ENCODE results near the gene C16orf74. TPM values are rescaled to one million over a fixed set of nuclear protein-coding genes. Genes with fewer than 3 reads are reported as not detected.
A peak's percentile ranks its signal among the peaks of the same experiment; 100 is the strongest.

The C16orf74 gene
- total and polyA plus RNA-seq, 2 of the 13 experiments (the other 11 are each of a cell fraction or from before 2014, with no cell fraction given) = 0.13 to 0.29 TPM

GRCh38 chr16:85718153-85718477 lies 32.8 kb downstream of the C16orf74 start (continued):
- 0 out of 2 replicates have a peak, but pooled peaks have one; percentile 5 for TF ChIP-seq ZBTB14 (CRISPR knock-in tag; IDR thresholded peaks at IDR 0.05)

DNA sequence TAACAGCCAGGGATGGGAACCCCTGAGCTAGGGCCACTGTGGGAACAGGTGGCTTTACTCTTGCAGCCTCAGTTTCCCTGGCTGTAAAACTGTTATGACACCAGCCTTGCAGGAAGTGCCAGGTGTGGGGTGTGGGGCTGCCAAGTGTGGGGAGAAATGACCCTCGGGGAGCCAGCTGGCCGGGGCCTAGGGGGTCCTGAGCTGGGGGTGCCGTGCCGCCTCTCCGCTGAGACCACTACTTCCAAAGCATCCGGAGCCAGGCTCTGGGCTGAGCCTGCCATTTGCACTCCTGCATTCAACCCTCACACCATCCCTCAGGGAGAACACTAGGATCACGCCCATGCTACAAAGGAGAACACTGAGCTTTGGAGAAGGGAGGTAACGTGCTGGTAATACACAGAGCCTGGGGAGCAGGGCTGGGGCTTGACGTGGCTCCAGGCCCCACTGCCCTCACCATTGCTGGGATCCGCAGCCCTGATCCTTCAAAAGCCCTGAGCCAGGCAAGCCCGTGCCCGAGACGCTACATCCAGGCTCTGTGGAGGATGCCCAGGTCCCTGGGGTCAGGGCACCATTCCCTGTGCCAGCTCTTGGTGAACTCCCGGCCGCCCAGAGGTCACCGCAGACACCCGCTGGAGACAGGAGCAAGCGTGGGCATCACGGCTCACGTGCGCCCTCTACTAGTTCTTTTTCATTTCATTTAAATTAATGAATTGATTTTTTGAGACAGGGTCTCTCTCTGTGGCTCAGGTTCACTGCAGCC lies 33.3 kb downstream of the C16orf74 start:
- H4K20me1 ChIP-seq (ENCODE audit: insufficient read depth, low read length) = peaks cover 3% of the 10 kb centered on the region; the same call in 1 of the 2 replicates
- 16% methylated on average over 16 of the region's 21 CpGs for WGBS (ENCODE audit: low lambda C conversion rate)
- no peak overlapping the region for H2AFZ ChIP-seq (ENCODE audit: low read length)
- intact Hi-C loops (cut with micrococcal nuclease; ENCODE audit: unreplicated experiment) (loop anchor here (1.0 to 10.0 kb wide), 2 partner anchors 42 to 323 kb away; no protein-coding TSS in a partner anchor), in situ Hi-C loops (cut with HindIII; ENCODE audit: extremely low pct_ligation_motif_present, low pct_unique_long_range_greater_than_20kb) (loop anchor here (5.0 kb wide), 1 partner anchor 60 kb away; no protein-coding TSS in a partner anchor)
- peaks cover 7 to 36% of the 10 kb centered on the region in 2 experiments; a peak in 4 of 5 replicates for H3K27me3 ChIP-seq (ENCODE audit: control insufficient read depth in 1 of 2, insufficient read depth in 2 of 2, low read length in 2 of 2)
- H3K27ac ChIP-seq (ENCODE audit: extremely low read length, insufficient read depth, low read length) = no peak overlapping the region
- BruUV-seq (replicated peaks) = no TSS peak
- H3K79me2 ChIP-seq (ENCODE audit: insufficient read depth, low read length) = no peaks in the 10 kb centered on the region
- 0 out of 2 replicates have a peak, but pooled peaks cover 5% of the 10 kb centered on the region for H3K4me1 ChIP-seq (ENCODE audit: insufficient read depth, low read length)
- no peak overlapping the region for H3K9ac ChIP-seq (ENCODE audit: insufficient read depth, low read depth, low read length)
- no peak overlapping the region for H3K4me3 ChIP-seq (replicated peaks in 1 of 3; ENCODE audit: insufficient read depth in 1 of 3, low read depth in 2 of 3, low read length in 3 of 3)
- H3K36me3 ChIP-seq (replicated peaks in 1 of 2; ENCODE audit: control insufficient read depth in 1 of 2, insufficient read depth in 2 of 2, low read length in 2 of 2) = no peaks in the 10 kb centered on the region
- peak; percentile 60 for DNase-seq (ENCODE audit: low spot score)
- ChIA-PET CTCF (ENCODE audit: low intra/inter-chr PET ratio, low total read pairs) (interaction anchor here (0.7 to 2.9 kb wide), 7 partner anchors 42 to 370 kb away, joined by 3 to 18 read pairs (median 5); no protein-coding TSS in a partner anchor), POLR2A (no interaction called here)
- peak; percentile 72 for ATAC-seq
- FAIRE-seq = peak; percentile 43
- H3K4me2 ChIP-seq (ENCODE audit: low read depth, low read length) = no peak overlapping the region
- H3K9me3 ChIP-seq (ENCODE audit: low read length) = no peaks in the 10 kb centered on the region
- TF ChIP-seq, protein P1, sequence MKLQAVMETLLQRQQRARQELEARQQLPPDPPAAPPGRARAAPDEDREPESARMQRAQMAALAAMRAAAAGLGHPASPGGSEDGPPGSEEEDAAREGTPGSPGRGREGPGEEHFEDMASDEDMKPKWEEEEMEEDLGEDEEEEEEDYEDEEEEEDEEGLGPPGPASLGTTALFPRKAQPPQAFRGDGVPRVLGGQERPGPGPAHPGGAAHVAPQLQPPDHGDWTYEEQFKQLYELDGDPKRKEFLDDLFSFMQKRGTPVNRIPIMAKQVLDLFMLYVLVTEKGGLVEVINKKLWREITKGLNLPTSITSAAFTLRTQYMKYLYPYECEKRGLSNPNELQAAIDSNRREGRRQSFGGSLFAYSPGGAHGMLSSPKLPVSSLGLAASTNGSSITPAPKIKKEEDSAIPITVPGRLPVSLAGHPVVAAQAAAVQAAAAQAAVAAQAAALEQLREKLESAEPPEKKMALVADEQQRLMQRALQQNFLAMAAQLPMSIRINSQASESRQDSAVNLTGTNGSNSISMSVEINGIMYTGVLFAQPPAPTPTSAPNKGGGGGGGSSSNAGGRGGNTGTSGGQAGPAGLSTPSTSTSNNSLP (IDR thresholded peaks at IDR 0.05; ENCODE audit: low read depth, low read length) = peak; percentile 80
- TF ChIP-seq MED13 (CRISPR knock-in tag; IDR thresholded peaks at IDR 0.05) (no peak), HIC2 (CRISPR knock-in tag; IDR thresholded peaks at IDR 0.05; ENCODE audit: low read depth) (peak; percentile 80), STAG1 (CRISPR knock-in tag; IDR thresholded peaks at IDR 0.05) (peak; percentile 92), CTCF (CRISPR knock-in tag; IDR thresholded peaks at IDR 0.05) (peak; percentile 87), MIXL1 (CRISPR knock-in tag; IDR thresholded peaks at IDR 0.05) (peak; percentile 72; the same call in 1 of the 2 replicates)
- TF ChIP-seq, protein P2, sequence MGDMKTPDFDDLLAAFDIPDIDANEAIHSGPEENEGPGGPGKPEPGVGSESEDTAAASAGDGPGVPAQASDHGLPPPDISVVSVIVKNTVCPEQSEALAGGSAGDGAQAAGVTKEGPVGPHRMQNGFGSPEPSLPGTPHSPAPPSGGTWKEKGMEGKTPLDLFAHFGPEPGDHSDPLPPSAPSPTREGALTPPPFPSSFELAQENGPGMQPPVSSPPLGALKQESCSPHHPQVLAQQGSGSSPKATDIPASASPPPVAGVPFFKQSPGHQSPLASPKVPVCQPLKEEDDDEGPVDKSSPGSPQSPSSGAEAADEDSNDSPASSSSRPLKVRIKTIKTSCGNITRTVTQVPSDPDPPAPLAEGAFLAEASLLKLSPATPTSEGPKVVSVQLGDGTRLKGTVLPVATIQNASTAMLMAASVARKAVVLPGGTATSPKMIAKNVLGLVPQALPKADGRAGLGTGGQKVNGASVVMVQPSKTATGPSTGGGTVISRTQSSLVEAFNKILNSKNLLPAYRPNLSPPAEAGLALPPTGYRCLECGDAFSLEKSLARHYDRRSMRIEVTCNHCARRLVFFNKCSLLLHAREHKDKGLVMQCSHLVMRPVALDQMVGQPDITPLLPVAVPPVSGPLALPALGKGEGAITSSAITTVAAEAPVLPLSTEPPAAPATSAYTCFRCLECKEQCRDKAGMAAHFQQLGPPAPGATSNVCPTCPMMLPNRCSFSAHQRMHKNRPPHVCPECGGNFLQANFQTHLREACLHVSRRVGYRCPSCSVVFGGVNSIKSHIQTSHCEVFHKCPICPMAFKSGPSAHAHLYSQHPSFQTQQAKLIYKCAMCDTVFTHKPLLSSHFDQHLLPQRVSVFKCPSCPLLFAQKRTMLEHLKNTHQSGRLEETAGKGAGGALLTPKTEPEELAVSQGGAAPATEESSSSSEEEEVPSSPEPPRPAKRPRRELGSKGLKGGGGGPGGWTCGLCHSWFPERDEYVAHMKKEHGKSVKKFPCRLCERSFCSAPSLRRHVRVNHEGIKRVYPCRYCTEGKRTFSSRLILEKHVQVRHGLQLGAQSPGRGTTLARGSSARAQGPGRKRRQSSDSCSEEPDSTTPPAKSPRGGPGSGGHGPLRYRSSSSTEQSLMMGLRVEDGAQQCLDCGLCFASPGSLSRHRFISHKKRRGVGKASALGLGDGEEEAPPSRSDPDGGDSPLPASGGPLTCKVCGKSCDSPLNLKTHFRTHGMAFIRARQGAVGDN (CRISPR knock-in tag; IDR thresholded peaks at IDR 0.05) = peak; percentile 26
- TF ChIP-seq, protein P3, sequence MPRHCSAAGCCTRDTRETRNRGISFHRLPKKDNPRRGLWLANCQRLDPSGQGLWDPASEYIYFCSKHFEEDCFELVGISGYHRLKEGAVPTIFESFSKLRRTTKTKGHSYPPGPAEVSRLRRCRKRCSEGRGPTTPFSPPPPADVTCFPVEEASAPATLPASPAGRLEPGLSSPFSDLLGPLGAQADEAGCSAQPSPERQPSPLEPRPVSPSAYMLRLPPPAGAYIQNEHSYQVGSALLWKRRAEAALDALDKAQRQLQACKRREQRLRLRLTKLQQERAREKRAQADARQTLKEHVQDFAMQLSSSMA (CRISPR knock-in tag; IDR thresholded peaks at IDR 0.05) = no peak
